Measurements from ENCODE around the gene DSG3. TPM values are rescaled to one million over a fixed set of nuclear protein-coding genes. Genes with fewer than 3 reads are reported as not detected.

DSG3 gene
- total and polyA plus RNA-seq, 7 experiments from 2014 or later: not detected

- Mint-ChIP-seq H3K36me3 (no peaks in the 10 kb centered on the region), H3K4me1 (no peaks in the 10 kb centered on the region), H3K27ac (no peak overlapping the region), H3K4me3 (no peak overlapping the region), H3K27me3 (peaks cover 0 to 16% (median 4%) of the 10 kb centered on the region in 5 donors), H3K9me3 (peaks cover 0 to 3% (median 0%) of the 10 kb centered on the region in 11 donors)
- DNase-seq (no peak), ATAC-seq (no peak)
- Histone ChIP-seq H3K4me1 (ENCODE audit: control insufficient read depth in 2 of 2, insufficient read depth in 2 of 2, low read length in 2 of 2) (no peaks in the 10 kb centered on the region), H3K27me3 (ENCODE audit: control insufficient read depth in 2 of 2, insufficient read depth in 2 of 2, low read length in 2 of 2) (no peaks in the 10 kb centered on the region), H3K4me3 (ENCODE audit: low read length) (no peak overlapping the region), H3K9me3 (ENCODE audit: control insufficient read depth in 2 of 3, low read length in 3 of 3) (no peaks in the 10 kb centered on the region), H3K36me3 (ENCODE audit: control insufficient read depth in 2 of 3, insufficient read depth in 3 of 3, low read length in 3 of 3) (no peaks in the 10 kb centered on the region), H3K27ac (ENCODE audit: low read depth, low read length) (no peak overlapping the region)
- ChIA-PET CTCF (no interaction called here), POLR2A (no interaction called here)
- intact Hi-C loops (cut with micrococcal nuclease): no loop called here
Observed at GRCh38 chr18:31478688-31479087, 31.1 kb downstream of the DSG3 start.

GRCh38 chr18:31482051-31482450, 34.5 kb downstream of the DSG3 start:
- H3K27me3 Mint-ChIP-seq: peaks cover 0 to 28% (median 7%) of the 10 kb centered on the region in 5 donors
- H3K4me3 ChIP-seq (ENCODE audit: low read length): no peak overlapping the region
- no peaks in the 10 kb centered on the region for H3K36me3 Mint-ChIP-seq
- peaks cover 0 to 2% (median 0%) of the 10 kb centered on the region in 11 donors for H3K9me3 Mint-ChIP-seq
- ChIA-PET POLR2A (no interaction called here), CTCF (no interaction called here)
- intact Hi-C loops (cut with micrococcal nuclease): no loop called here
- H3K27ac Mint-ChIP-seq: no peak overlapping the region
- no peak overlapping the region for H3K27ac ChIP-seq (ENCODE audit: low read depth, low read length)
- H3K4me3 Mint-ChIP-seq: no peak overlapping the region
- no peaks in the 10 kb centered on the region for H3K9me3 ChIP-seq (ENCODE audit: control insufficient read depth in 2 of 3, low read length in 3 of 3)
- H3K36me3 ChIP-seq (ENCODE audit: control insufficient read depth in 2 of 3, insufficient read depth in 3 of 3, low read length in 3 of 3): no peaks in the 10 kb centered on the region
- no peak for ATAC-seq
- no peaks in the 10 kb centered on the region for H3K4me1 ChIP-seq (ENCODE audit: control insufficient read depth in 2 of 2, insufficient read depth in 2 of 2, low read length in 2 of 2)
- H3K4me1 Mint-ChIP-seq: no peaks in the 10 kb centered on the region
- no peaks in the 10 kb centered on the region for H3K27me3 ChIP-seq (ENCODE audit: control insufficient read depth in 2 of 2, insufficient read depth in 2 of 2, low read length in 2 of 2)
- no peak for DNase-seq

GRCh38 chr18:31483396-31483795, 35.9 kb downstream of the DSG3 start:
- CTCF ChIA-PET: no interaction called here
- Histone ChIP-seq H3K9me3 (ENCODE audit: control insufficient read depth in 2 of 3, low read length in 3 of 3) (no peaks in the 10 kb centered on the region), H3K36me3 (ENCODE audit: control insufficient read depth in 2 of 3, insufficient read depth in 3 of 3, low read length in 3 of 3) (no peaks in the 10 kb centered on the region), H3K27ac (ENCODE audit: low read depth, low read length) (no peak overlapping the region), H3K4me1 (ENCODE audit: control insufficient read depth in 2 of 2, insufficient read depth in 2 of 2, low read length in 2 of 2) (no peaks in the 10 kb centered on the region), H3K27me3 (ENCODE audit: control insufficient read depth in 2 of 2, insufficient read depth in 2 of 2, low read length in 2 of 2) (no peaks in the 10 kb centered on the region), H3K4me3 (ENCODE audit: low read length) (no peak overlapping the region)
- Mint-ChIP-seq H3K4me1 (no peaks in the 10 kb centered on the region), H3K27me3 (peaks cover 1 to 28% (median 14%) of the 10 kb centered on the region in 5 donors), H3K4me3 (no peak overlapping the region), H3K36me3 (no peaks in the 10 kb centered on the region), H3K27ac (no peak overlapping the region), H3K9me3 (peaks cover 0 to 2% (median 0%) of the 10 kb centered on the region in 11 donors)
- DNase-seq (no peak), ATAC-seq (no peak)
- intact Hi-C loops (cut with micrococcal nuclease): no loop called here
- POLR2A ChIA-PET: no interaction called here

GRCh38 chr18:31484461-31484860, 36.9 kb downstream of the DSG3 start:
- H3K27ac ChIP-seq (ENCODE audit: low read depth, low read length): no peak overlapping the region
- no peak overlapping the region for H3K4me3 ChIP-seq (ENCODE audit: low read length)
- H3K9me3 ChIP-seq (ENCODE audit: control insufficient read depth in 2 of 3, low read length in 3 of 3): no peaks in the 10 kb centered on the region
- DNase-seq (no peak), ATAC-seq (no peak)
- no peaks in the 10 kb centered on the region for H3K4me1 ChIP-seq (ENCODE audit: control insufficient read depth in 2 of 2, insufficient read depth in 2 of 2, low read length in 2 of 2)
- H3K4me3 Mint-ChIP-seq: no peak overlapping the region
- no peak overlapping the region for H3K27ac Mint-ChIP-seq
- peaks cover 1 to 31% (median 14%) of the 10 kb centered on the region in 5 donors for H3K27me3 Mint-ChIP-seq
- H3K4me1 Mint-ChIP-seq: no peaks in the 10 kb centered on the region
- intact Hi-C loops (cut with micrococcal nuclease): no loop called here
- peaks cover 0 to 6% (median 0%) of the 10 kb centered on the region in 11 donors for H3K9me3 Mint-ChIP-seq
- ChIA-PET POLR2A (no interaction called here), CTCF (no interaction called here)
- H3K36me3 Mint-ChIP-seq: no peaks in the 10 kb centered on the region
- no peaks in the 10 kb centered on the region for H3K27me3 ChIP-seq (ENCODE audit: control insufficient read depth in 2 of 2, insufficient read depth in 2 of 2, low read length in 2 of 2)
- no peaks in the 10 kb centered on the region for H3K36me3 ChIP-seq (ENCODE audit: control insufficient read depth in 2 of 3, insufficient read depth in 3 of 3, low read length in 3 of 3)

GRCh38 chr18:31486165-31486564, 38.6 kb downstream of the DSG3 start:
- Mint-ChIP-seq H3K9me3 (peaks cover 0 to 9% (median 2%) of the 10 kb centered on the region in 11 donors), H3K36me3 (no peaks in the 10 kb centered on the region), H3K27me3 (peaks cover 1 to 35% (median 14%) of the 10 kb centered on the region in 5 donors), H3K27ac (peak overlapping the region in 1 of 9 donors; percentile 9), H3K4me3 (no peak overlapping the region), H3K4me1 (no peaks in the 10 kb centered on the region)
- no peak for DNase-seq
- no peak for ATAC-seq
- no peak overlapping the region for H3K4me3 ChIP-seq (ENCODE audit: low read length)
- CTCF ChIA-PET: no interaction called here
- no peaks in the 10 kb centered on the region for H3K9me3 ChIP-seq (ENCODE audit: control insufficient read depth in 2 of 3, low read length in 3 of 3)
- no peaks in the 10 kb centered on the region for H3K27me3 ChIP-seq (ENCODE audit: control insufficient read depth in 2 of 2, insufficient read depth in 2 of 2, low read length in 2 of 2)
- POLR2A ChIA-PET: no interaction called here
- intact Hi-C loops (cut with micrococcal nuclease): no loop called here
- no peaks in the 10 kb centered on the region for H3K36me3 ChIP-seq (ENCODE audit: control insufficient read depth in 2 of 3, insufficient read depth in 3 of 3, low read length in 3 of 3)
- no peak overlapping the region for H3K27ac ChIP-seq (ENCODE audit: low read depth, low read length)
- no peaks in the 10 kb centered on the region for H3K4me1 ChIP-seq (ENCODE audit: control insufficient read depth in 2 of 2, insufficient read depth in 2 of 2, low read length in 2 of 2)

- Mint-ChIP-seq H3K27me3 (peaks cover 0 to 35% (median 14%) of the 10 kb centered on the region in 5 donors), H3K27ac (no peak overlapping the region), H3K36me3 (no peaks in the 10 kb centered on the region), H3K4me3 (no peak overlapping the region), H3K4me1 (no peaks in the 10 kb centered on the region), H3K9me3 (peaks cover 0 to 9% (median 2%) of the 10 kb centered on the region in 11 donors)
- ATAC-seq (no peak), DNase-seq (no peak)
- Histone ChIP-seq H3K9me3 (ENCODE audit: control insufficient read depth in 2 of 3, low read length in 3 of 3) (no peaks in the 10 kb centered on the region), H3K4me1 (ENCODE audit: control insufficient read depth in 2 of 2, insufficient read depth in 2 of 2, low read length in 2 of 2) (no peaks in the 10 kb centered on the region), H3K27me3 (ENCODE audit: control insufficient read depth in 2 of 2, insufficient read depth in 2 of 2, low read length in 2 of 2) (no peaks in the 10 kb centered on the region), H3K27ac (ENCODE audit: low read depth, low read length) (no peak overlapping the region), H3K4me3 (ENCODE audit: low read length) (no peak overlapping the region), H3K36me3 (ENCODE audit: control insufficient read depth in 2 of 3, insufficient read depth in 3 of 3, low read length in 3 of 3) (no peaks in the 10 kb centered on the region)
- ChIA-PET POLR2A (no interaction called here), CTCF (no interaction called here)
- intact Hi-C loops (cut with micrococcal nuclease): no loop called here
Observed at GRCh38 chr18:31487246-31488015, 39.9 kb downstream of the DSG3 start.

- CTCF ChIA-PET: no interaction called here
- ATAC-seq: no peak
- H3K27me3 ChIP-seq (ENCODE audit: control insufficient read depth in 2 of 2, insufficient read depth in 2 of 2, low read length in 2 of 2): no peaks in the 10 kb centered on the region
- H3K9me3 ChIP-seq (ENCODE audit: control insufficient read depth in 2 of 3, low read length in 3 of 3): no peaks in the 10 kb centered on the region
- H3K4me1 Mint-ChIP-seq: no peaks in the 10 kb centered on the region
- H3K27ac Mint-ChIP-seq: no peak overlapping the region
- H3K36me3 Mint-ChIP-seq: no peaks in the 10 kb centered on the region
- peaks cover 0 to 32% (median 18%) of the 10 kb centered on the region in 5 donors for H3K27me3 Mint-ChIP-seq
- no peaks in the 10 kb centered on the region for H3K4me1 ChIP-seq (ENCODE audit: control insufficient read depth in 2 of 2, insufficient read depth in 2 of 2, low read length in 2 of 2)
- no peak overlapping the region for H3K4me3 Mint-ChIP-seq
- POLR2A ChIA-PET: no interaction called here
- intact Hi-C loops (cut with micrococcal nuclease): no loop called here
- no peak overlapping the region for H3K4me3 ChIP-seq (ENCODE audit: low read length)
- peaks cover 0 to 9% (median 2%) of the 10 kb centered on the region in 11 donors for H3K9me3 Mint-ChIP-seq
- H3K27ac ChIP-seq (ENCODE audit: low read depth, low read length): no peak overlapping the region
- no peak for DNase-seq
- no peaks in the 10 kb centered on the region for H3K36me3 ChIP-seq (ENCODE audit: control insufficient read depth in 2 of 3, insufficient read depth in 3 of 3, low read length in 3 of 3)
Observed at GRCh38 chr18:31489311-31489710, 41.8 kb downstream of the DSG3 start.
